Measurements from ENCODE around the gene RASL10A.

RASL10A gene

DNA sequence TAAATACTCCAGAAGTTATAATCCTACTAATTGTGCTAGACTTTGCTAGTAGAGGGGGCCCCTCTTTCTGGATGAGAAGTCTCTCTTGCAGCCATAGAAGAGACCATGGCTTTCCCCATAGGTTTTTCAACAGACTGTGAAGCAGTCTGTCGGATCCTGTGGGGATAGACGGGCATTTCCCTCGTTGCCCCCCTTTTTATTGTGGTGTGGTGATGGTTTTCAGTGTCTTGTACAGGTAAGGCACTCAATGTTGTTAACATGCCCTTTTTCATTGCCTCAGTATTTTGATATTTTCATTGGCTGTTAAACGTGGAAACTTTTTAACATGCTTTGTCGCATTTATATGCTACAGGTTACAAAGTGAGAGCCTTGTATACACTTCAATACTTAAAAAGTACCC lies 25.4 kb downstream of the RASL10A start:
- no peak for DNase-seq (ENCODE audit: low read depth)
- TF ChIP-seq POLR2A (IDR thresholded peaks at IDR 0.05; ENCODE audit: extremely low read depth, insufficient read length): no peak
- no peak for TF ChIP-seq MYC (IDR thresholded peaks at IDR 0.05; ENCODE audit: low read depth, low read length)
- TF ChIP-seq, protein P1, sequence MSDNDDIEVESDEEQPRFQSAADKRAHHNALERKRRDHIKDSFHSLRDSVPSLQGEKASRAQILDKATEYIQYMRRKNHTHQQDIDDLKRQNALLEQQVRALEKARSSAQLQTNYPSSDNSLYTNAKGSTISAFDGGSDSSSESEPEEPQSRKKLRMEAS (IDR thresholded peaks at IDR 0.05; ENCODE audit: low read depth, low read length): no peak
- H3K4me3 ChIP-seq (ENCODE audit: low read depth, low read length): no peak overlapping the region

DNA sequence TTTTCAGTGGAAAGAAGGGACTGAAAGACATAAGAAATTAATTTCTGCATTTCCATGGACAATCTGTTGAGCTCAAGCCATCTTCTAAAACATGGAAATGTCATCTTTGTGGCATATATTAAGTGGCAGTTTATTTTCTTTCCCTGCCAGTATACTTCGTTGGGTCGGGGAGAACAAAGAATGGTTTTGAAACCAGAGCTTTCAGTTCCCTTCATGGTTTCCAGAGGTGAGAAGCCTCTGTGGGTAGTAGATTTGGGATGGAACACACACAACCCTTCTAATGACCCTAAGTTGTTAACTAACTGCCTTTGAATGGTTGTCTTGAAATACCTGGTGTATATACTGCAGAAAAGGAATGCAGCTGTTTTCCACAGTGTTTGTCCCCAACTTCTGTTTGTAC lies 26.7 kb downstream of the RASL10A start:
- no peak for TF ChIP-seq CTCF (IDR thresholded peaks at IDR 0.05; ENCODE audit: low read depth, low read length)
- TF ChIP-seq POLR2A (IDR thresholded peaks at IDR 0.05; ENCODE audit: extremely low read depth, insufficient read length): no peak
- no peak for TF ChIP-seq MYC (IDR thresholded peaks at IDR 0.05; ENCODE audit: low read depth, low read length)
- TF ChIP-seq, protein P1 (IDR thresholded peaks at IDR 0.05; ENCODE audit: low read depth, low read length): no peak
- DNase-seq (ENCODE audit: low read depth): no peak
- no peak overlapping the region for H3K4me3 ChIP-seq (ENCODE audit: low read depth, low read length)

DNA sequence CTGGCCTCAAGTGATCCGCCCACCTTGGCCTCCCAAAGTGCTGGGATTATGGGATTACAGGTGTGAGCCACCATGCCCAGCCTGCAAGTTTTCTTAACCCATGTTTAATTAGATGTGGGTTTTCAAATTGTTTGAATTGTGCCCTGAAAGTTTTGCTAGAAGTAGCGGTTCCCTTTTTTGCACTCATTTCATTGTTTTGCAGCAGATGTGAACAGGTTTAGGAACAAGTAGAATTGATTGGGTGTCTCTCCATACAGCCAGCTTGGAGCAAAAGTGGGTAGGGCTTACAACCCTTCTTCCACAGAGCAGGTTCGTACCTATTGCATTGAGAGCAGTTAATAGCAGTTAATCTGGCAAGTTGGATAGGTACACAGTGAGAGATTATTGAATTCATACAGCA lies 31.3 kb downstream of the RASL10A start:
- H3K4me3 ChIP-seq (ENCODE audit: low read depth, low read length): no peak overlapping the region
- TF ChIP-seq CTCF (IDR thresholded peaks at IDR 0.05; ENCODE audit: low read depth, low read length) (no peak), POLR2A (IDR thresholded peaks at IDR 0.05; ENCODE audit: extremely low read depth, insufficient read length) (no peak), MYC (IDR thresholded peaks at IDR 0.05; ENCODE audit: low read depth, low read length) (no peak)
- TF ChIP-seq, protein P1 (IDR thresholded peaks at IDR 0.05; ENCODE audit: low read depth, low read length): no peak

GRCh38 chr22:29277927-29278326 lies 37.6 kb downstream of the RASL10A start:
- no peak for DNase-seq (ENCODE audit: low read depth)
- no peak for TF ChIP-seq POLR2A (IDR thresholded peaks at IDR 0.05; ENCODE audit: extremely low read depth, insufficient read length)
- no peak for TF ChIP-seq CTCF (IDR thresholded peaks at IDR 0.05; ENCODE audit: low read depth, low read length)
- TF ChIP-seq, protein P1 (IDR thresholded peaks at IDR 0.05; ENCODE audit: low read depth, low read length): no peak
- TF ChIP-seq MYC (IDR thresholded peaks at IDR 0.05; ENCODE audit: low read depth, low read length): no peak
- no peak overlapping the region for H3K4me3 ChIP-seq (ENCODE audit: low read depth, low read length)

More for the DNA sequence above, 31.3 kb downstream of the RASL10A start:
- DNase-seq (ENCODE audit: low read depth): no peak

GRCh38 chr22:29275819-29276565 lies 39.5 kb downstream of the RASL10A start:
- no peak overlapping the region for H3K4me3 ChIP-seq (ENCODE audit: low read depth, low read length)
- TF ChIP-seq, protein P1 (IDR thresholded peaks at IDR 0.05; ENCODE audit: low read depth, low read length): no peak
- TF ChIP-seq POLR2A (IDR thresholded peaks at IDR 0.05; ENCODE audit: extremely low read depth, insufficient read length) (no peak), MYC (IDR thresholded peaks at IDR 0.05; ENCODE audit: low read depth, low read length) (no peak), CTCF (IDR thresholded peaks at IDR 0.05; ENCODE audit: low read depth, low read length) (no peak)
- DNase-seq (ENCODE audit: low read depth): no peak

- no peak for DNase-seq (ENCODE audit: low read depth)
- no peak overlapping the region for H3K4me3 ChIP-seq (ENCODE audit: low read depth, low read length)
- TF ChIP-seq MYC (IDR thresholded peaks at IDR 0.05; ENCODE audit: low read depth, low read length) (no peak), CTCF (IDR thresholded peaks at IDR 0.05; ENCODE audit: low read depth, low read length) (no peak), POLR2A (IDR thresholded peaks at IDR 0.05; ENCODE audit: extremely low read depth, insufficient read length) (no peak)
- TF ChIP-seq, protein P1 (IDR thresholded peaks at IDR 0.05; ENCODE audit: low read depth, low read length): no peak
Observed at GRCh38 chr22:29275167-29275566, 40.3 kb downstream of the RASL10A start.
